HG02884 (cell line): ENCODE results near the gene SREBF2.

Experiments used
- ATAC-seq: cut with Tn5 transposase; IDR thresholded peaks from one replicate; pipeline ENCODE4 v1.9.1; 2021; ENCODE audit warnings: mild to moderate bottlenecking, moderate library complexity; ENCODE audit not compliant: unreplicated experiment

The SREBF2 gene

GRCh38 chr22:41906822-41907221 is 73.9 kb downstream of the SREBF2 start:
- no peak for ATAC-seq

- no peak for ATAC-seq
Observed at GRCh38 chr22:41907436-41908401, 74.8 kb downstream of the SREBF2 start.

GRCh38 chr22:41908411-41909309 is 75.8 kb downstream of the SREBF2 start:
- no peak for ATAC-seq

- no peak for ATAC-seq
Observed at GRCh38 chr22:41909310-41910049, 76.6 kb downstream of the SREBF2 start.

- no peak for ATAC-seq
Observed at GRCh38 chr22:41910050-41911000, 77.4 kb downstream of the SREBF2 start.

GRCh38 chr22:41911001-41911611 is 78.2 kb downstream of the SREBF2 start:
- no peak for ATAC-seq

- ATAC-seq: no peak
Observed at GRCh38 chr22:41912338-41913039, 79.6 kb downstream of the SREBF2 start.

- no peak for ATAC-seq
Observed at GRCh38 chr22:41913040-41913719, 80.3 kb downstream of the SREBF2 start.

- no peak for ATAC-seq
Observed at GRCh38 chr22:41913842-41914534, 81.1 kb downstream of the SREBF2 start.

GRCh38 chr22:41914611-41915034 is 81.7 kb downstream of the SREBF2 start:
- no peak for ATAC-seq

GRCh38 chr22:41915035-41915785 is 82.3 kb downstream of the SREBF2 start, which contains the start of gene SHISA8:
TSS of gene SHISA8 (minus strand) at chr22:41915074. CDS start at chr22:41914667, 407 bp downstream.
- ATAC-seq: no peak

- ATAC-seq: no peak
Observed at GRCh38 chr22:41915786-41916493, 83.0 kb downstream of the SREBF2 start.

GRCh38 chr22:41916745-41917358 is 83.9 kb downstream of the SREBF2 start:
- ATAC-seq: no peak

- ATAC-seq: no peak
Observed at GRCh38 chr22:41917375-41917902, 84.5 kb downstream of the SREBF2 start.
